ENCODE data around the gene TRERF1.

DNA sequence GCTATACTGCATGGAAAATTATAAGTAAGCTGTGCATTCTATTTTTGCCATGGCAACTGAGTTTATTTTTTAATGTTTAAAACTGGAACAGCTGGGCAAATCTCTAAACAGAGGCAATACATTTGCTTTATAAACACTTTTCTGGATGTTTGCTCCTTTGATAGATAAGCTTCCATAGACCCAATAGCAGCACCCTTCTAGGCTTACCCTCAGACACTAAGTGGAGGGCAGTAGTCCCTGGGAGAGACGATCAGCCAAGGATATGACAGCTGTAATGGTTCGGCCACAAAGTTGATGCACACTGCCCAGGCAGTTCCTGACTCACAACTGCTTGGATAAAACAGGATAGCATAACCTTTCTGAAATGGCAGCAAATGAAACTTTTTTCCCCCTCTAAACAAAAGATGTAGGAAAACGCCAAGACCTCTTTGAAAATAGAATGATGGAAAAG is 225.5 kb downstream of the TRERF1 start:
- TF ChIP-seq POLR2A (IDR thresholded peaks at IDR 0.05) = no peak
- TF ChIP-seq, protein P1, sequence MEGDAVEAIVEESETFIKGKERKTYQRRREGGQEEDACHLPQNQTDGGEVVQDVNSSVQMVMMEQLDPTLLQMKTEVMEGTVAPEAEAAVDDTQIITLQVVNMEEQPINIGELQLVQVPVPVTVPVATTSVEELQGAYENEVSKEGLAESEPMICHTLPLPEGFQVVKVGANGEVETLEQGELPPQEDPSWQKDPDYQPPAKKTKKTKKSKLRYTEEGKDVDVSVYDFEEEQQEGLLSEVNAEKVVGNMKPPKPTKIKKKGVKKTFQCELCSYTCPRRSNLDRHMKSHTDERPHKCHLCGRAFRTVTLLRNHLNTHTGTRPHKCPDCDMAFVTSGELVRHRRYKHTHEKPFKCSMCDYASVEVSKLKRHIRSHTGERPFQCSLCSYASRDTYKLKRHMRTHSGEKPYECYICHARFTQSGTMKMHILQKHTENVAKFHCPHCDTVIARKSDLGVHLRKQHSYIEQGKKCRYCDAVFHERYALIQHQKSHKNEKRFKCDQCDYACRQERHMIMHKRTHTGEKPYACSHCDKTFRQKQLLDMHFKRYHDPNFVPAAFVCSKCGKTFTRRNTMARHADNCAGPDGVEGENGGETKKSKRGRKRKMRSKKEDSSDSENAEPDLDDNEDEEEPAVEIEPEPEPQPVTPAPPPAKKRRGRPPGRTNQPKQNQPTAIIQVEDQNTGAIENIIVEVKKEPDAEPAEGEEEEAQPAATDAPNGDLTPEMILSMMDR (IDR thresholded peaks at IDR 0.05) = no peak

All from testis (tissue), 2 donors.